Dermis microvascular lymphatic vessel endothelial cell (primary cell): ENCODE data around the gene PCDH1. TPM values are rescaled to one million over a fixed set of nuclear protein-coding genes. Genes with fewer than 3 reads are reported as not detected.
"Not testable (repeated sequence)": the region's sequence is repeated elsewhere in the genome, so short reads cannot be mapped to it uniquely, and the experiment has no call there.

ENCODE experiments used
- DNase-seq, 2 donors: peaks; one replicate each; pipeline versions ENCODE4 v3.0.0 to v3.0.0-alpha.2; 2010; ENCODE audit warnings: low read depth in 2 of 2
- total RNA-seq: library from RNA; depleted of rRNA; stranded (reverse); fragments of >200 nt; gene quantifications from 2 replicates; pipeline ENCODE4 v1.2.1, GENCODE V29; 2014

PCDH1 gene
- total RNA-seq, 1 donor from 2014 or later = 37.4 TPM

DNA sequence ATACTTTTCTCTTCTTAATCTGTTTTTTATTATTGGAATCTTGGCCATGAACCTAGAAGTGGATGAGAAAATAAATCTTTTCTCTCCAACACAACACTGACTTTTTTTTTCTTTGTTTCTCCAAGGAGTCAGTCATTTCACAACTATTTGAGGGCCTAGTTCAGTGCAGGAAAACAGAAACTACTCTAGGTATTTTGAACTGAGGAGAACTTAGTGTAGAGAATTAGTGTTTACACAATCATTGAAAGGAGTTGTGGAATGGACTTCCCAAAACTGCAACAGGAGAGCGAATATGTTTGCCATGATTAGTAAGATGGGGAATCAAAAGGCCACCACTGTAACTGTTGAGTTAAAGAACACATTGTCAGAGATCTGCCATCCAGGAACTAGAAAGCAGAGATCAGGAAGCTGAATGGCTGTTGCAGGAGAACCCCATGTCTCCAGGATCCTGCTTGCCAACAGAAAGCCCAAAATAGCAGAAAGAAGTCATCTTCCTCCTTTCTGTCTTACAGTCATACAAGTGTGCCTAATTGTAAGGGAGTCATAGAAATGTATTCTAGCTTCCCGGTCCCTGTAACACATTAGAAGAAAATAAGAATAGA lies 20.3 kb upstream of the PCDH1 start:
- no peak for DNase-seq

- DNase-seq = no peak
These were observed 19.2 kb upstream of the PCDH1 start for GRCh38 chr5:141897425-141897824.

- not testable (repeated sequence) for DNase-seq
These were observed 12.2 kb upstream of the PCDH1 start for GRCh38 chr5:141890429-141890828.

GRCh38 chr5:141889282-141889871 lies 11.2 kb upstream of the PCDH1 start:
- peak; percentile 43 to 51 for DNase-seq

GRCh38 chr5:141883892-141884318 lies 5.7 kb upstream of the PCDH1 start:
- no peak for DNase-seq

- DNase-seq = peak; percentile 12 to 53
These were observed 5.1 kb upstream of the PCDH1 start for GRCh38 chr5:141883184-141883891.

DNA sequence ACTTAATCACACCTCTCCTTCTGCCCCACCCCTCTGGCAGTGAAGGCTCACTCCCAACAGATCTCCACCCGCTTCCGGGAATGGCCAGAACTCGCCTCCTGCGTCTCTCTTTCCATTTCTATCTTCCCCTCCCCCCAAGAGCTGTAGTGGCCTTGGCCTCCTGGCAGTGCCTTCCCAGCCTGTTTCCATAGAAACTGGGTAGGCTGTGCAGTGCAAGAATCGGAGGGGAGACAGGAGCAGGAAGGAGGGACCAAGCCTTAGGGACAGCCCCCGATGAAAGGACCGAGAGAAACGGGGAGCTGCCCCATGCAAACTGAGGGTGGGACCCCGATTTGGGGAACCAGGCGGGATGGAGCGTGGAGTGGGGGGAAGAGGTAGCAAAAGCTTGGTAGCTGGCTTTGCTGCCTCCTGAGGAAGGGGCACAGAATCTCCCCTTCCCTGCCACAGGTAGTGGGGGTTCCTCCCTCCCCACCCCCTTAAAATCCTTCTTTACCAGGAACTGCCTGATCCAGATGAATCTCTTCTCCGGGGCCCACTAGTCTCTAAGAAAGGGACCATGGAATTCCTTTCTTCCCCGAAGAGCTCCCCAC lies 4.5 kb upstream of the PCDH1 start:
- DNase-seq = no peak

DNA sequence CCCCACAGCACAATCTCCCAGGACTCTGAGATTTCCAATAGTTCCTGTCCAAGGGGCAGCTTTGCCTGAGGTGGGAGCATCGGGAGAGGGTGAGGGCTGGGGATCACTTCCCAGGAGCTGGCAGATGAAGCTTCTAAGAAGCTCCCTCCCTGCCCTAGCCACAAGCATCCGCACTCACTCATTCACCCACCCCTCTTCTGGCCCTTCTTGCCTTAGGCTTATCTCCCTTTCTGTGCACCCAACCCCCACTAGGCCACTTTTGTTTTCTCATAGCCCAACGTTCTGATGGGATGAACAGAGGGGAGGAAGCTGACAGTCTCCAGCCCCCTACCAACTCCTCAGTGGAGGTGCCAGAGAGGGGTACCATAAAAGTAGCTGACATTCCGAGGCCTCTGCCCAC lies 3.7 kb upstream of the PCDH1 start:
- DNase-seq = no peak

DNA sequence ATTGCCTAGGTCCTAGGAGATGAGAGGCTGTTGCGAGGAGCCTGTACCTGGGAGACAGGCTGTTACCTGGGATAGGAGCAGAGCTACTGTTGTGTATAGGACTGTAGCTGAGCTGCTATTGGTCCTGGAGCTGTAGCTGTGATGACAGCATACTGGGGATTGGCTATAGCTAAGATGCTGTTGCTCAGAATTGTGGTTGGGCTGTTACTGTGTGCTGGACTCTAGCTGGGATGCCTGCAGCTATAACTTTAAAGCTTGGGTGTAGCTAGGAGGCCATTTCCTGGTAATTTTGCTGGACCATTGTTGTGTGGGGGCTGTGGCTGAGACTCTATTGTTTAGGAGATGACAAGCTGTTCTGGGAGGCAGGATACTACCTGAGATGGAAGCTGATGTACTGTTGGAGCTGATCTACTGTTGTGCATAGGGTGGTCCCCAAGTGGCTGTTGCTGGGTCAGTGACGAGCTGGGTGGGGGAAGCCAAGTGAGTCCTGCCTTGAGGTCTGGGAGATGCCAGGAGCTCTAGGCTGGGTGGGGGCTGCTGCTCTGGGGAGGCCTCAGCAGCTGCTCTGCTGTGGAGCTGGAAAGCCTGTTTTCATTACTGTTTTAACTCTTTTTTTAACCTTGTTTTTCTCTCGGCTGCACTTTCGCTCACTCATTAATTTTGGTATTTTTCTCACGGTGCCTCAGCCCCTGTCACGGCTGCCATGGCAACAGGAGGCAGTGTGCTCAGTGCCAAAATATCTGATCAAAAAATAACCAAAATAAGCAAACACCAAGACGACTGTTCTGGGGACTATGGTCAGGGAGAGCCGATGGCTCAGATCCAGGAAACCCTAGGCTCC lies 3.0 kb upstream of the PCDH1 start:
- DNase-seq = peak in 1 of 2 donors; percentile 21

DNA sequence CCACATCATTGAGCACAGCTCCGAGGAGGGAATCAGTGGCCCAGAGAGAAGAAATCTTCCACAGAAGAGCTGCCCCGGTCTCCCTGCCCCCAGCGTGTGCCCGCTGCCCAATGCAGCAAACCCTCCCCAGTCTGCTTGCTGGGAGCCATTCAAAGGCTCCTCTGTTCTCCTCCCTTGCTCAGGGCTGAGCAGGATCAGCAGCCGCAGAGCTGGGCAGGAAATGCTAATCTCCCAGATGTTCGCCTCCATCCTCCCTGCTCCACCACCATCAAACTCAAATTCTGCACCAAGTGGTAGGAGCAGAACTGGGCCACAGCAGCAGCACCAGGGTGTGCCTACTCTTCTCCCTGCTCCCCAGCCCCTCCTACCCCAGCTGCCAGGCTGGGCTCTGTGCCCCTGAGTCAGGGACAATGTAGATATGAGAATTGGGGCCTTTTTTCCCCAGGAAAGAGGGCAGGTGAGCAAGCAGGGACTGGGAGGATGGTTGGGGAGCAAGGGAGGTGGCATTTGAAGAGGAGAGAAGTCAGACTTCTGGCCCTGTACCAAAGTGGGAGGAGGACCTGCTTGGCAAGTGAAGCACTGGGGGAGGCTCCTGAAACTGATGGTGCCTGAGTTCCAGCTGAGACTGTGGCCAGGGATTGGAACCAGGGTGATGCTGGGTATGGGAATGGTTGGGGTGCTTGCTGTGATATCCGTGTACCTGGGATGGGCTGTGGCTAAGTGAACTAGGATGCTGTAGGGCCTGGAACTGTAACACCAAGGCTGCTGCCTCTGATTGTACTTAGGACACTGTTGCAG lies 1.9 kb upstream of the PCDH1 start:
- no peak for DNase-seq

DNA sequence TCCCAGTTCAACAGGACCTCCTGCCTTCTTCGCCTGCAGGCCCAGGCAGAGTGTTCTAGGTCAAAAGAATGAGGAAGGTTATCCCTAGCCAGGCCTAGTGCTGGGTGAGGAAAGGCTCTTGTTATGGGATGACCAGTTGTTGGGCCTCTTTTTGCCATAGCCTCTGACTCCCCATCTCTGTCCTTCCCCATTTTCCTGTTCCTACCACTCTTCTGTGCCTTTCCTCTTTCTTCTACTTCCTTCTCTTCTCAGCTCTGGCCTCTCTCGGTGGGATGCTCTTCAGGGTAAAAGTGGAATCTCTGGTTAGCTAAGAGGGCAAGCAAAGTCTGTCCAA lies 1.2 kb upstream of the PCDH1 start:
- DNase-seq = no peak

DNA sequence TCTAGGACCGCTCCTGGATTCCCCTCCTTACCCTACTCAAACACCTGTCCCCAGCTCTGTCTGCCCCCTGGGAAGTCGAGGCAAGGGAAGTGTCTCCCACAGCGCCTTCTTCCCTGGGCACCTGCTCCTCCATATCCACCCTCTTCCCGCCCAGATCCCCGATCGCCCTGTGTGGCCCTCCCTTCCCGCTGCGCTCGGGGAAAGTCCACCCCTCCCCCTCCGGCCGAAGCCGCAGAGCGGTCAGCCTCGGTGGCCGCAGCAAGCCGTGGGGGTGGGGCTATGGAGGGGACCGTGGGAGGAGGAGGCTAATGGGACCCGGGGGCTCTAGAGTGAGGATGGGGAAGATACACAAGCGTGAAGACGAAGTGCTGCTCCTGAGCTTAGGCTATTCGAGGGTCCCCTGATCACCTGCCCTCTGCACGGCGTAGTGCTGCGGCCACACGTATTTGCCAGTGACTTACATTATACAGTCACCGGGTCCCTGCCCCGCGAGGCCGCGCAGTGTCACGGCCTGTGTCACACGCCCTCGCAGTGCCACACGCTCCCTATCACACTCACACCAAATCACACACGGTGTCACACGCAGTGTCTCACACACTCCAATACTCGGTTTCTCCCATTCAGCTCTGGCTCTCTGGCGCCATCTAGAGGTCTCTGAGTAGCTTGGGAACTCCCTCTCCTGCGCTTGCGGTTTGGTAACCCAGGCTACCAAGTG lies 658 bp upstream of the PCDH1 start:
- peak; percentile 85 to 92 for DNase-seq

DNA sequence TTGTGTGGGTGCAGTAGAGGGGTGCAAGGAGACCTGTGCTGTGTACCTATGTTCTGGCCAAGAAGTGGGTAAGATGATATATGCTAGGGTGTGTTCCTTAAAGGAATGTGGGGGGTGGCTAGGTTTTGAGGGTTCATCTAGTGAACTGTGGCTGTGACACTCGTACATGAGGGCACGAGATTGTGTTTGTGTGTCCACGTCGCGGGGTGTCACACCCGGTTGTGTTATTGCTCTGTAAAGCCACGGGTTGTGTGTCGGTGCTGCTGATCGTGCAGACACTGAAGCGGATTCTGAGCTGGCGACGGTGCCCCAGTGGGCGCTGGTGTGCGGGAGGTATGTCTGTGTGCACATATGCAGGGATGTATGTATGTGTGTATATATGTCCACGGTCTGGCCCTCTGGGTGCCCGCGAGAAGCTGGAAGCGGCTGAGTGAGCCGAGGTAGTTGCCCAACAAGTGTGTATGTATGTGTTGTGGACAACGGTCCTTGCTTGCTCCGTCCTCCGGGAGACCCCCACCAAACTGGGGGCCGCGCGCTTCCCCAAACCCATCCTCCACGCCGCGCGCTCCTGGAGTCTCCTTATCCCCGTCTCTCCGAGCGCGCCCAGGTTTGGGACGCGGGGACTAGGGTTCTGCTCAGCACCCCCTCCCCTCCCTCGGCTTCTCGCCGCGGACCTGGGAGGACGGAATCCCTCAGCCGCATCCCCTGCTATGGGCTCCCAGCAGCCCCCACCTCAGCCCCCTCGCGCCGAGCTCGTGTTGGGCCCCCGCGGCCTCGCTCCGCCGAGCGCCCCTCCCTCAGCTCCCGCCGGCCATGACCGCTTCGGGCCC lies 639 bp downstream of the PCDH1 start:
- peak in 1 of 2 donors; percentile 47 for DNase-seq

- peak in 1 of 2 donors; percentile 44 for DNase-seq
These were observed 1.4 kb downstream of the PCDH1 start for GRCh38 chr5:141876628-141877355.

DNA sequence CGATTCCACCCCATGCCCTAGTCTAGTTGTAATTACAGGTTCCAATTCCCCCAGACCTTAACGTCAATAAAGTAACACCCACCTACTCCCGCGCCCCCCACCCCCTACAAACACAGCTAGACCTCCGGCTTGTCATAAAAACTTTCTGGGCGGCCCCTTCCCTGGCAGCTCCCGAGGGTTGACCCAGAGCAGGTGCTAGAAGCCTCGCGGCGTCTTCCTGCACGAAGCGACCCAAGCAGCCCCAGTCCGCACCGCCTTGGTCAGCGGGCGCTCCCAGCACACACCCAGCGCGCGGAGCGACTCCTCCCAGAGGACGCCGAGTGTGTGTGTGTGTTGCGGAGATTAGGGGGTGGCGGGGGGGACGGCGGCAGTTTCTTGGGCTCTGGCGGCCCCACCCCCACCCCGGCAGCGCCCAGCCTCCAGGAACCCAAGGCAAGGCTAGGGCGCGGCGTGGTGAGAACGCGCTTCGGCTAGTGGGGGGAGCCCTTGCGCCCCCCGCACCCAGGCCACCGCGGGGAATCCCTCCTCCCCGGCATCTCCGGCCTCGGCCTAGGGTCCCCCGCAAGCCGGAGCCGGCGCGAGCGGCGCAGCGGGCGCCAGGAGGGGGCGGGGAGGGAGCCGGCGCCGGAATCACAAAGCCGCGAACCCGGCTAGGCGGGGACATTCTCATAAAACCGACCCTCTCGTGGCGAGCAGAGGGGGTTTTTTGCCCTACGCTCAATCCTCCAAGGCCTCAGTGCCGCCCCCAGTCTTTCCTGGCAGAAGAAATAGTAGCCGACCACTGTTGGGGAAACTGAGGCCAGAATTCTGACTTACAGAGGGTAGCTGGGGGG lies 2.2 kb downstream of the PCDH1 start:
- DNase-seq = peak in 1 of 2 donors; percentile 53

DNA sequence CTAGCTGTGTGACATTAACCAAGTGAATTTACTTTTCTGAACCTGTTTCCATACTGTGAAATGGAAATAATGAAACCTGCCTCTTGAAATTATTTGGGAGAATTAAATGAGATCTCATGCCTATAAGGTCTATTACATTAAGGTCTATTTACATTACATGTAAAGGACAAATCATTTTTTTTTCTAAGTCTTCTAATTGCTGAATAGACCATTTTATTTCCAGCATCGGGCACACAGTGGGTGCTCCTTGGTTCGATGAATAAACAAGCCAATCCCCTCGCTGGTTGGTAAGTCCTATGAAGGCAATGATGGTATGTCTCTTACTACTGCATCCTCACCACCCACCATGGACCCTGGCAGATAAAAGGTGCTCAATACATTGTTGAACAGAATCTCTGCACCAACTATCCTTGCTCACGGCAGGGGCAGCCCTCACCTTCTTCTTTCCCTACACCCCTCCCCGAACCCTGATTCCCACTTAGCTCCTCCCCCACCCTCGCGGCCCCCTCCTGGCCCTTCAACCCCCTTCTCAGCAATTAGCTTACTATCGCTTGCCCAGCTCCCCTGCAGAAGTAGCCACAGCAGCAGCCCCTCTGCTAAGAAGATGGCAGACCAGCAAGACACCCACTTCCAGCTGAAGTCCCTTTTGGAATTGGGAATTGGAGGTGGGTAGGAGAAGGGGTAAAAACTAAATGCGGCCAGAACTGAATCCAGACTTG lies 3.0 kb downstream of the PCDH1 start:
- no peak for DNase-seq
